ENCODE results near the gene TSPAN7. TPM values are rescaled to one million over a fixed set of nuclear protein-coding genes. Genes with fewer than 3 reads are reported as not detected.

The TSPAN7 gene
- total and polyA plus RNA-seq, 9 donors = 70.0 to 132 (median 106) TPM

DNA sequence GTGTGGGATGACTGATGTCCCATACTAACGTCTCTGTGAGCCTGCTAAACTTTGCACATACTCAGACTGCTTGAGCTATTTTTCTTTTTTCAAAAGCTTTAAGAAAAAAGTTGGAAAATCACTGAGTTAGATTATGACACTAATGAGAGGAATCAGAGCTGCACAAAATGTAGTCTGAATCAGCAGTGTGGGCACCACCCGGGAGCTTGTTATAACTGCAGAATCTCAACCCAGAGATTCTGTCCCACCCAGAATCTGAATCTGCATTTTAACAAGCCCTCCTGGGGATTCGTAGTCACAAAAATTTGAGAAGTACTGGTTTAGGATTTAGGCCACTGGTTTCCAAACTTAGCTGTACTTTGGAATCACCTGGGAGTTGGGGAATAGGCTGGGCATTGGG, 137.8 kb downstream of the TSPAN7 start:
- Histone ChIP-seq H3K9me3 (replicated peaks; ENCODE audit: control insufficient read depth, low read depth, low read length) (no peaks in the 10 kb centered on the region), H3K27ac (ENCODE audit: low read length) (peak overlapping the region; percentile 53), H3K4me3 (ENCODE audit: low read length) (no peak overlapping the region), H3K36me3 (ENCODE audit: control insufficient read depth, insufficient read depth, low read length) (no peaks in the 10 kb centered on the region), H3K27me3 (ENCODE audit: control insufficient read depth, insufficient read depth, low read length) (peaks cover 13% of the 10 kb centered on the region), H3K4me1 (ENCODE audit: control insufficient read depth, insufficient read depth, low read length) (peaks cover 10% of the 10 kb centered on the region)
- WGBS (ENCODE audit: insufficient coverage) = no CpG with 5 or more reads among the region's 3 CpGs
- no peak for DNase-seq

DNA sequence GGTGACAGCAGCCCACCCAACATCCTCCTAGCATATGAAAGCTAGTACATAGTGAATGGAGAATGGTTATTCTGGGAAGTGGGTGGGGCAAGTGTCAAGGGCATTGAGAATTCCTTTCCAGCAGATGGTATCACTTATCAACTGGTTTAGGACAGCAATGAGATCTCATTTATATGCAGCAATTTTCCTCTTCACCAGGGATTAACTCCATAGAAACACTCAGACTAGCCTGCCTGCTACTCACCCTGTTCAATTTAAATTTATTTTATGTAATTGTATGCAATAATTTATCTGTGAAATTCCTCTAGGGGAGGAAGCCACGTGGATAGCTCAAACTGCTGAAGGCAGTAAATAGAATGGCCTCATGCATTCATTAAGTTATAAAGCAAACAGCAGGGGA, 138.4 kb downstream of the TSPAN7 start:
- Histone ChIP-seq H3K27ac (ENCODE audit: low read length) (peak overlapping the region; percentile 53), H3K27me3 (ENCODE audit: control insufficient read depth, insufficient read depth, low read length) (peaks cover 13% of the 10 kb centered on the region), H3K9me3 (replicated peaks; ENCODE audit: control insufficient read depth, low read depth, low read length) (no peaks in the 10 kb centered on the region), H3K4me3 (ENCODE audit: low read length) (no peak overlapping the region), H3K4me1 (ENCODE audit: control insufficient read depth, insufficient read depth, low read length) (peaks cover 10% of the 10 kb centered on the region), H3K36me3 (ENCODE audit: control insufficient read depth, insufficient read depth, low read length) (no peaks in the 10 kb centered on the region)
- no CpG with 5 or more reads among the region's 1 CpG for whole genome bisulfite sequencing (ENCODE audit: insufficient coverage)
- DNase-seq = peak; percentile 30

DNA sequence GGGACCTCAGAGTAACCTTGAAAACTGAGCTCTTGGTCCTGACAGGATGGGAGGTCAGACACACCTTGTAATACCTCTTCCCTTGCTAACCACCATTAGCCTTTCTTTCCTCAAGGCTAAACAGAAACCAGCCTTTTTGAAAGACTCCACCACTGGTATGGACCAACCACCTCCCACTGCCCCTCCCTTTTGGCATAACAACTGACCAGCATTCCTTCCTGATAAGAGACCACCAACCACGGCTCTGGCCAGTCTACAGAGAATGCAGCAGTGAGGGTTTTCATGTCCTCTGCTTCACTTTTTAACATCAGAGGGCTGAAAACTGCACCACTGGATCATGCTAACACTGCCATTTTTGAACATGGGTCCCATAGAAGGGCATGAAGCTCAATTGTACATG, 139.7 kb downstream of the TSPAN7 start:
- Histone ChIP-seq H3K27me3 (ENCODE audit: control insufficient read depth, insufficient read depth, low read length) (peaks cover 11% of the 10 kb centered on the region), H3K27ac (ENCODE audit: low read length) (no peak overlapping the region), H3K4me3 (ENCODE audit: low read length) (no peak overlapping the region), H3K9me3 (replicated peaks; ENCODE audit: control insufficient read depth, low read depth, low read length) (no peaks in the 10 kb centered on the region), H3K4me1 (ENCODE audit: control insufficient read depth, insufficient read depth, low read length) (peaks cover 10% of the 10 kb centered on the region), H3K36me3 (ENCODE audit: control insufficient read depth, insufficient read depth, low read length) (no peaks in the 10 kb centered on the region)
- 50% methylated on average over 1 of the region's 1 CpG for WGBS (ENCODE audit: insufficient coverage)
- DNase-seq = no peak

DNA sequence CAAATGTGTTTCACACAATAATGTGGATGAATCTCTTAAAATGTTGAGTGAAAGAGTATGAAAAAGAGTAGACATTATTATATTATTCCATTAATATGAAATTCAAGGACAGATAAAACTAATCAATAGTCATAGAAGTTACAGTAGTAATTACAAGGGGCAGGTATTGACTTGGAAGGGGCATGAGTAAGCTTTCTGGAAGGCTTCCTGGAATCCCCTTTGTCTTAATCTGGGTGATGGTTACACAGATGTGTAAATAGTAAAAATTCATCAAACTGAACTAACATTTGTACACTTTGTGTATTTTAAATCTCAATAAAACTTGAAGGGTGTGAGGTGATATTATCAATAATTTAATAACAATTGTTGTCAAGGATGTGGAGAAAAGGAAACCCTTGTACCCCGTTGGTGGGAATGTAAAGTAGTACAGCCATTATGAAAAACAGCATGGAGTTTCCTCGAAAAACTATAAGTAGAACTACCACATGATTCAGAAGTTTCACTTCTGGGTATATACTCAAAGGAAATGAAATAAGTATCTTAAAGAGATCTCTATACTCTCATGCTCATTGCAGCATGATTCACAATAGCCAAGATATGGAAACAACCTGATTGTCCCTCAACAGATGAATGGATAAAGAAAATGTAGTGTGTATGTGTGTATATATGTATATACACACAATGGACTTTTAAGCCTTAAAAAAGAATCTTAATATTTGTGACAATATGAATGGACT, 143.0 kb downstream of the TSPAN7 start:
- Histone ChIP-seq H3K27ac (ENCODE audit: low read length) (no peak overlapping the region), H3K9me3 (replicated peaks; ENCODE audit: control insufficient read depth, low read depth, low read length) (no peaks in the 10 kb centered on the region), H3K27me3 (ENCODE audit: control insufficient read depth, insufficient read depth, low read length) (peaks cover 14% of the 10 kb centered on the region), H3K4me1 (ENCODE audit: control insufficient read depth, insufficient read depth, low read length) (peaks cover 8% of the 10 kb centered on the region), H3K4me3 (ENCODE audit: low read length) (no peak overlapping the region), H3K36me3 (ENCODE audit: control insufficient read depth, insufficient read depth, low read length) (no peaks in the 10 kb centered on the region)
- DNase-seq = no peak
- no CpG with 5 or more reads among the region's 2 CpGs for whole genome bisulfite sequencing (ENCODE audit: insufficient coverage)

DNA sequence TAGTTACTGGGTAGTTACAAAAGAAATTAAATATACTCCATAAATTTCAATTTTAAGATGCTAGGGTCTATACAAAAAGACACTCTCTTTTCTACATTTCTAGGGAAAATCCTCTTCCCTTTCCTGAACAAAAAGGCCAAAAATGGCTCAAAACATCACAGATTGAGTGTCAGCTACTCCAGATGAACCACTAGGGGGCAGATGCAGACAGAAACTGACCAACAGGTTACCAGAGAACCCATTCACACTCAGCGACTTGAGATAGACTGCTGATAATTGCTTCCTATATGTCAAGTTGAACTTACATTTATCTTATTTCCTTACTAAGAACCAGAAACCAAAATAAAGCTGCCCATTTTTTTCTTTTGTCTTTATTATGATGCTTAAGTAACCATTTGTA, 156.5 kb downstream of the TSPAN7 start:
- H3K27ac ChIP-seq (ENCODE audit: low read length) = no peak overlapping the region
- no CpG with 5 or more reads among the region's 1 CpG for WGBS (ENCODE audit: insufficient coverage)
- no peak for DNase-seq
- no peaks in the 10 kb centered on the region for H3K4me1 ChIP-seq (ENCODE audit: control insufficient read depth, insufficient read depth, low read length)
- no peaks in the 10 kb centered on the region for H3K9me3 ChIP-seq (replicated peaks; ENCODE audit: control insufficient read depth, low read depth, low read length)
- H3K27me3 ChIP-seq (ENCODE audit: control insufficient read depth, insufficient read depth, low read length) = peaks cover 4% of the 10 kb centered on the region
- H3K36me3 ChIP-seq (ENCODE audit: control insufficient read depth, insufficient read depth, low read length) = no peaks in the 10 kb centered on the region
- H3K4me3 ChIP-seq (ENCODE audit: low read length) = no peak overlapping the region

DNA sequence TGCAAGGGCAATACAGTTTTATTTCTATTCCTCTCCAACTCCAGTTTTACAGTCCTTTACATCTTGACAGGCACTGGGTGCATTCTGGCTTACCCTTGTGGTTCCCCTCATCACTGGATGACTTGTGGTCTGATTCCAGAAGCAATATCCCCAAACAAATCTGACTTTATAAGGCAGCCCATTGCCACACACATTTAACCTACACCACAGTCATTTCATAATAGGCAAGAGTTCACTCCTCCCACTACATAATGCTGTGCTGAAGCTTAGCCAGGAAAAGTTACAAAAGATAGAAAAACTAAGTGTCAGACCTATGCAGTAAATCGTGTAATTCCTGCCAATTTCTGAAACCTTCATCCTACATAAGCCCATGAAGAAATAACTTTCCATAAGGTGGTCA, 157.0 kb downstream of the TSPAN7 start:
- Histone ChIP-seq H3K27ac (ENCODE audit: low read length) (no peak overlapping the region), H3K27me3 (ENCODE audit: control insufficient read depth, insufficient read depth, low read length) (peaks cover 4% of the 10 kb centered on the region), H3K4me3 (ENCODE audit: low read length) (no peak overlapping the region), H3K9me3 (replicated peaks; ENCODE audit: control insufficient read depth, low read depth, low read length) (no peaks in the 10 kb centered on the region), H3K4me1 (ENCODE audit: control insufficient read depth, insufficient read depth, low read length) (no peaks in the 10 kb centered on the region), H3K36me3 (ENCODE audit: control insufficient read depth, insufficient read depth, low read length) (no peaks in the 10 kb centered on the region)
- no CpG with 5 or more reads among the region's 1 CpG for WGBS (ENCODE audit: insufficient coverage)
- DNase-seq = no peak

DNA sequence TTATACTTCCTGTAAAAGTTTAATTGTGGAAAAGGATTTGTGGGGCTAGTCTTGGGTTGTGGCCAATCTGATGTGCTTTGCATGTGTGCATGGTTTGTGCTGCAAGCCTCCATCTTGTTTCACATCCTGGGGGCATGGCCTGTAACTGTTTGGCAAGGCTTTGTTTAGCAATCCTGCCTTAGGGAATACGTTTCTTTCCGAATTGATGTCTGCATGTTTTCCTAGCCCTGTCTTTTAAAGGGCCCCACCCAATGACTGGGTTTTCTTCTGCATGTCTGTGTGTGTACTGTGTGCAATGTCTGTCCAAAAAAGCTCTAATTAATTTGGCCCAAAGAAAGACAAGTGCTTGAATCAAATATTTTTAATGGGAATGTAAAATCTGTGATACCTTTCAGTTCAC, 165.3 kb downstream of the TSPAN7 start:
- Histone ChIP-seq H3K4me1 (ENCODE audit: control insufficient read depth, insufficient read depth, low read length) (no peaks in the 10 kb centered on the region), H3K4me3 (ENCODE audit: low read length) (no peak overlapping the region), H3K36me3 (ENCODE audit: control insufficient read depth, insufficient read depth, low read length) (no peaks in the 10 kb centered on the region), H3K27ac (ENCODE audit: low read length) (no peak overlapping the region), H3K9me3 (replicated peaks; ENCODE audit: control insufficient read depth, low read depth, low read length) (no peaks in the 10 kb centered on the region), H3K27me3 (ENCODE audit: control insufficient read depth, insufficient read depth, low read length) (peaks cover 18% of the 10 kb centered on the region)
- DNase-seq = peak; percentile 47
- WGBS (ENCODE audit: insufficient coverage) = no CpG with 5 or more reads among the region's 2 CpGs

DNA sequence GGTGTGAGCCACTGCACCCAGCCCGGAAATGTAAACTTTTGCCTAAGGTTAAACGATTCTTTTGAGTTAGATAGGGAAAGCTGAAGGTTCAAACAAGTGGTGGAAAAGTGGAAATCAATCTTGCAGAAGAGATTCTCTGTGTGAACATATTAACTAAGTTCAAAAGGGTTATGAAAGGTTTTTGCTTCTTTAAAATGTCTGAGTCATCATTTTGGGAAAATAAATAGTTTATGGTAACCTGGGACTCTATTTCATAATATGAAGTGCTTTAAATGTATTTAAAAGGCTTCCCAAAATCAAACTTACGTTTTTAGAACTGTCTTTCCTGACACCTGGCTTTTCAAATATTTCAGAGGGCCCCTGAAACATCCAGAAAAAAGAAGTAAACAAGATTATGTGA, 166.3 kb downstream of the TSPAN7 start:
- Histone ChIP-seq H3K27me3 (ENCODE audit: control insufficient read depth, insufficient read depth, low read length) (peaks cover 18% of the 10 kb centered on the region), H3K27ac (ENCODE audit: low read length) (no peak overlapping the region), H3K36me3 (ENCODE audit: control insufficient read depth, insufficient read depth, low read length) (no peaks in the 10 kb centered on the region), H3K4me1 (ENCODE audit: control insufficient read depth, insufficient read depth, low read length) (no peaks in the 10 kb centered on the region), H3K4me3 (ENCODE audit: low read length) (no peak overlapping the region), H3K9me3 (replicated peaks; ENCODE audit: control insufficient read depth, low read depth, low read length) (no peaks in the 10 kb centered on the region)
- DNase-seq = no peak
- WGBS (ENCODE audit: insufficient coverage) = 83% methylated on average over 1 of the region's 3 CpGs

DNA sequence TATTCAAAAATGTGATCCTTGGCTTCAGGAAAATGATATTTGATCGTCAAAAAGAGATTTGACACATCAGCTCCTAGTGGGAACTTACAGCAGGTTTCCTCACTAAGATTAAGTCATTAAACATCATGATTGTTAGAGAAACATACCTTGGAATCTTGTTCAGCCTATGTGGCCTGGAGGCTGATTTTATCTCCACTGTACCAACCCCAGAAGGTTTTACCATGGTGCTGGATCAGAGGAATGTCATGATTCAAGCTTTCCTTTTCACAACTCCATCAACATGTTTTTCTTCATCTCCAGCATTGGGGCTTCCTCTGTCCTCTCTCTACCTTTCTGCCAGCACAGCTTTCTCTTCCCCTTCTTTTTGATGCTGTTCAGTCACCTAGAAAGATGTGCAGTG, 171.5 kb downstream of the TSPAN7 start:
- Histone ChIP-seq H3K36me3 (ENCODE audit: control insufficient read depth, insufficient read depth, low read length) (no peaks in the 10 kb centered on the region), H3K27me3 (ENCODE audit: control insufficient read depth, insufficient read depth, low read length) (peaks cover 9% of the 10 kb centered on the region), H3K9me3 (replicated peaks; ENCODE audit: control insufficient read depth, low read depth, low read length) (no peaks in the 10 kb centered on the region), H3K4me1 (ENCODE audit: control insufficient read depth, insufficient read depth, low read length) (no peaks in the 10 kb centered on the region), H3K27ac (ENCODE audit: low read length) (no peak overlapping the region), H3K4me3 (ENCODE audit: low read length) (no peak overlapping the region)
- DNase-seq = no peak
- no CpG with 5 or more reads among the region's 1 CpG for WGBS (ENCODE audit: insufficient coverage)
